Naive thymus-derived CD4-positive, alpha-beta T cell (primary cell): ENCODE data around the gene PARL. TPM values are rescaled to one million over a fixed set of nuclear protein-coding genes. Genes with fewer than 3 reads are reported as not detected.

ENCODE experiments used
- ATAC-seq: fragments of 150-1000 bp; cut with Tn5 transposase; 2 replicates; pipeline ENCODE4 v1.10.0; 2021; ENCODE audit warnings: mild to moderate bottlenecking, moderate library complexity
- CTCF ChIA-PET: fragments of 350-600 bp; sonication (Branson Sonifier 250); formaldehyde crosslinking; loops from one replicate; lab custom pipeline; 2021; ENCODE audit warnings: antibody characterized with exemption; lab: Charles Lee
- POLR2A ChIA-PET: fragments of 350-600 bp; sonication (Branson Sonifier 250); formaldehyde crosslinking; loops from one replicate; lab custom pipeline; 2021; ENCODE audit warnings: antibody characterized with exemption, inconsistent platforms; lab: Charles Lee
- DNase-seq, 9 donors: peaks; one replicate each; pipeline versions ENCODE4 v3.0.0 to v3.0.0-alpha.2; 2020 to 2022; ENCODE audit warnings: mixed read lengths in 1 of 9
- H3K27ac ChIP-seq: one replicate; pipeline ENCODE4 v1.7.0; 2013; ENCODE audit warnings: mild to moderate bottlenecking, low read depth, low read length, moderate library complexity
- H3K27me3 ChIP-seq, 2 donors: one replicate each; pipeline ENCODE4 v1.7.0; 2013; ENCODE audit warnings: low read length in 2 of 2, mild to moderate bottlenecking in 2 of 2, moderate library complexity in 2 of 2; ENCODE audit not compliant: control insufficient read depth in 2 of 2, insufficient read depth in 2 of 2
- H3K36me3 ChIP-seq, 3 experiments: 1 replicate in 2 of 3; 2 replicates in 1 of 3; pipeline ENCODE4 v1.7.0; 2013; ENCODE audit warnings: low read length in 3 of 3, mild to moderate bottlenecking in 3 of 3, moderate library complexity in 1 of 3; ENCODE audit not compliant: insufficient read depth in 3 of 3, control insufficient read depth in 2 of 3
- H3K4me1 ChIP-seq, 2 donors: one replicate each; pipeline ENCODE4 v1.7.0; 2013; ENCODE audit warnings: low read length in 2 of 2, mild to moderate bottlenecking in 2 of 2, moderate library complexity in 1 of 2; ENCODE audit not compliant: control insufficient read depth in 2 of 2, insufficient read depth in 2 of 2
- H3K4me3 ChIP-seq: 2 replicates; pipeline ENCODE4 v1.7.0; 2013; ENCODE audit warnings: mild to moderate bottlenecking, low read length
- H3K9me3 ChIP-seq, 3 experiments: 1 replicate in 2 of 3; 2 replicates in 1 of 3; pipeline ENCODE4 v1.7.0; 2013; ENCODE audit warnings: low read length in 3 of 3; ENCODE audit not compliant: control insufficient read depth in 2 of 3
- H3K27ac Mint-ChIP-seq, 9 donors: one replicate each; pipeline ENCODE4 v1.8.0; 2020 to 2022; ENCODE audit warnings: mixed read lengths in 9 of 9, mild to moderate bottlenecking in 8 of 9, moderate library complexity in 5 of 9, inconsistent platforms in 2 of 9
- H3K27me3 Mint-ChIP-seq, 5 donors: one replicate each; pipeline ENCODE4 v1.8.0; 2021 to 2022; ENCODE audit warnings: mixed read lengths in 5 of 5, mild to moderate bottlenecking in 1 of 5
- H3K36me3 Mint-ChIP-seq, 5 donors: one replicate each; pipeline ENCODE4 v1.8.0; 2020 to 2022; ENCODE audit warnings: mixed read lengths in 5 of 5, mild to moderate bottlenecking in 3 of 5, inconsistent platforms in 1 of 5
- H3K4me1 Mint-ChIP-seq, 7 donors: one replicate each; pipeline ENCODE4 v1.8.0; 2020 to 2022; ENCODE audit warnings: mixed read lengths in 7 of 7, mild to moderate bottlenecking in 3 of 7, inconsistent platforms in 1 of 7
- H3K4me3 Mint-ChIP-seq, 10 donors: one replicate each; pipeline ENCODE4 v1.8.0; 2020 to 2022; ENCODE audit warnings: mild to moderate bottlenecking in 10 of 10, mixed read lengths in 10 of 10, moderate library complexity in 6 of 10, inconsistent platforms in 2 of 10
- H3K9me3 Mint-ChIP-seq, 11 donors: one replicate each; pipeline ENCODE4 v1.8.0; 2020 to 2022; ENCODE audit warnings: mixed read lengths in 11 of 11, mild to moderate bottlenecking in 4 of 11, inconsistent platforms in 1 of 11, moderate library complexity in 1 of 11
- intact Hi-C, 2 donors: fragments of 100-400 bp; cut with micrococcal nuclease; formaldehyde crosslinking; loops; one replicate each; pipeline ENCODE4 v1.15.1; 2023
- polyA plus RNA-seq, 2 donors: library from polyadenylated mRNA; unstranded; fragments of 300-500 nt; fragmentation: Illumina TruSeq; gene quantifications; one replicate each; pipeline ENCODE4 v1.2.3, GENCODE V29; 2021
- total RNA-seq, 6 experiments: library from RNA in 5 of 6; stranded (reverse) in 5 of 6; gene quantifications; 1 replicate in 5 of 6; 2 replicates in 1 of 6; pipeline ENCODE4 v1.2.3 and lab custom pipeline; 2021 to 2026

PARL gene
- total and polyA plus RNA-seq, 7 experiments from 2014 or later, result 41.6 to 130 (median 49.1) TPM

GRCh38 chr3:183826448-183827250, 58.0 kb downstream of the PARL start:
- H3K27me3 Mint-ChIP-seq, result peaks cover 0 to 22% (median 0%) of the 10 kb centered on the region in 5 donors
- H3K9me3 ChIP-seq, result no peaks in the 10 kb centered on the region
- DNase-seq, result peak in 1 of 9 donors; percentile 4

GRCh38 chr3:183825456-183826161, 59.1 kb downstream of the PARL start, which contains the start of gene MAP6D1:
MAP6D1 (minus strand) TSS chr3:183825577; CDS start chr3:183825547, 30 bp downstream.
- POLR2A ChIA-PET, result interaction anchor here (1.7 kb wide), 1 partner anchor 10 kb away, joined by 4 read pairs; no protein-coding TSS in a partner anchor
- Histone ChIP-seq H3K36me3 (peaks cover 0 to 16% (median 0%) of the 10 kb centered on the region in 3 experiments), H3K4me3 (peak within 1 kb of the TSS; percentile 56), H3K27me3 (no peaks in the 10 kb centered on the region), H3K27ac (peak within 1 kb of the TSS; percentile 55), H3K9me3 (no peaks in the 10 kb centered on the region), H3K4me1 (peaks cover 7 to 11% of the 10 kb centered on the region in 2 donors)
- Mint-ChIP-seq H3K27ac (peak within 1 kb of the TSS in 8 of 9 donors; percentile 36 to 77 (median 70)), H3K27me3 (peaks cover 0 to 22% (median 0%) of the 10 kb centered on the region in 5 donors), H3K4me3 (peak within 1 kb of the TSS; percentile 77 to 90 (median 82)), H3K9me3 (peaks cover 0 to 4% (median 0%) of the 10 kb centered on the region in 11 donors), H3K36me3 (peaks cover 0 to 7% (median 3%) of the 10 kb centered on the region in 5 donors), H3K4me1 (peaks cover 5 to 15% (median 14%) of the 10 kb centered on the region in 7 donors)
- ATAC-seq (peak; percentile 79), DNase-seq (peak; percentile 16 to 56 (median 32))
- CTCF ChIA-PET, result no interaction called here
- intact Hi-C loops, result loop anchor here (1.0 kb wide), 1 partner anchor 59 kb away; the partner anchor contains the start of gene PARL (in 2 of the 2)

More at GRCh38 chr3:183826448-183827250, 58.0 kb downstream of the PARL start:
- Histone ChIP-seq H3K36me3 (peaks cover 0 to 21% (median 4%) of the 10 kb centered on the region in 3 experiments), H3K27me3 (no peaks in the 10 kb centered on the region), H3K27ac (no peak overlapping the region), H3K4me1 (peaks cover 7 to 11% of the 10 kb centered on the region in 2 donors), H3K4me3 (no peak overlapping the region)
- ATAC-seq, result no peak
- Mint-ChIP-seq H3K36me3 (peaks cover 0 to 7% (median 3%) of the 10 kb centered on the region in 5 donors), H3K4me3 (peak overlapping the region; percentile 54 to 87 (median 76)), H3K4me1 (peaks cover 5 to 15% (median 14%) of the 10 kb centered on the region in 7 donors), H3K27ac (peak overlapping the region in 8 of 9 donors; percentile 1 to 76 (median 48)), H3K9me3 (peaks cover 0 to 4% (median 0%) of the 10 kb centered on the region in 11 donors)
- intact Hi-C loops, result no loop called here
- POLR2A ChIA-PET, result interaction anchor here (1.7 kb wide), 1 partner anchor 11 kb away, joined by 4 read pairs; no protein-coding TSS in a partner anchor
- CTCF ChIA-PET, result interaction anchor here (0.8 kb wide), 1 partner anchor 58 kb away, joined by 3 read pairs; the partner anchor contains the start of gene PARL

- POLR2A ChIA-PET, result interaction anchor here (1.7 kb wide), 1 partner anchor 10 kb away, joined by 4 read pairs; no protein-coding TSS in a partner anchor
- Mint-ChIP-seq H3K36me3 (peaks cover 0 to 3% (median 0%) of the 10 kb centered on the region in 5 donors), H3K27ac (peak overlapping the region in 3 of 9 donors; percentile 15 to 67 (median 32)), H3K27me3 (peaks cover 0 to 22% (median 0%) of the 10 kb centered on the region in 5 donors), H3K4me1 (peaks cover 5 to 15% (median 14%) of the 10 kb centered on the region in 7 donors), H3K4me3 (peak overlapping the region; percentile 69 to 90 (median 82)), H3K9me3 (peaks cover 0 to 4% (median 0%) of the 10 kb centered on the region in 11 donors)
- H3K9me3 ChIP-seq, result no peaks in the 10 kb centered on the region
- ATAC-seq (peak; percentile 40), DNase-seq (peak in 5 of 9 donors; percentile 5 to 39 (median 19))
- H3K27ac ChIP-seq, result peak overlapping the region; percentile 55
- peaks cover 7 to 11% of the 10 kb centered on the region in 2 donors for H3K4me1 ChIP-seq
- CTCF ChIA-PET, result interaction anchor here (0.7 kb wide), 1 partner anchor 11 kb away, joined by 3 read pairs; no protein-coding TSS in a partner anchor
- intact Hi-C loops, result loop anchor here (1.0 kb wide), 1 partner anchor 59 kb away; the partner anchor contains the start of gene PARL (in 2 of the 2)
- no peaks in the 10 kb centered on the region for H3K27me3 ChIP-seq
- H3K4me3 ChIP-seq, result peak overlapping the region; percentile 56
- H3K36me3 ChIP-seq, result peaks cover 0 to 9% (median 0%) of the 10 kb centered on the region in 3 experiments
Observed at GRCh38 chr3:183824761-183825455, 59.8 kb downstream of the PARL start.

GRCh38 chr3:183823963-183824362, 60.7 kb downstream of the PARL start:
- Histone ChIP-seq H3K27me3 (no peaks in the 10 kb centered on the region), H3K27ac (no peak overlapping the region), H3K9me3 (no peaks in the 10 kb centered on the region), H3K4me1 (peaks cover 7 to 11% of the 10 kb centered on the region in 2 donors), H3K4me3 (no peak overlapping the region), H3K36me3 (peaks cover 0 to under 1% (median 0%) of the 10 kb centered on the region in 3 experiments)
- peaks cover 0 to 3% (median 0%) of the 10 kb centered on the region in 5 donors for H3K36me3 Mint-ChIP-seq
- ATAC-seq (no peak), DNase-seq (no peak)
- ChIA-PET CTCF (no interaction called here), POLR2A (no interaction called here)
- peak overlapping the region in 7 of 9 donors; percentile 14 to 73 (median 32) for H3K27ac Mint-ChIP-seq
- H3K27me3 Mint-ChIP-seq, result peaks cover 0 to 22% (median 0%) of the 10 kb centered on the region in 5 donors
- intact Hi-C loops, result no loop called here
- H3K4me3 Mint-ChIP-seq, result peak overlapping the region; percentile 69 to 90 (median 82)
- H3K9me3 Mint-ChIP-seq, result peaks cover 0 to 4% (median 0%) of the 10 kb centered on the region in 11 donors
- peaks cover 5 to 15% (median 14%) of the 10 kb centered on the region in 7 donors for H3K4me1 Mint-ChIP-seq

GRCh38 chr3:183822631-183823030, 62.0 kb downstream of the PARL start:
- intact Hi-C loops, result no loop called here
- ChIA-PET CTCF (interaction anchor here (0.6 kb wide), 1 partner anchor 192 kb away, joined by 3 read pairs; no protein-coding TSS in a partner anchor), POLR2A (no interaction called here)
- Histone ChIP-seq H3K4me3 (no peak overlapping the region), H3K27ac (no peak overlapping the region), H3K4me1 (peaks cover 7 to 11% of the 10 kb centered on the region in 2 donors), H3K27me3 (no peaks in the 10 kb centered on the region), H3K9me3 (no peaks in the 10 kb centered on the region), H3K36me3 (no peaks in the 10 kb centered on the region)
- Mint-ChIP-seq H3K27ac (no peak overlapping the region), H3K4me3 (peak overlapping the region in 3 of 10 donors; percentile 21 to 29 (median 25)), H3K9me3 (peaks cover 0 to 4% (median 0%) of the 10 kb centered on the region in 11 donors), H3K36me3 (peaks cover 0 to 1% (median 0%) of the 10 kb centered on the region in 5 donors), H3K4me1 (peaks cover 5 to 15% (median 14%) of the 10 kb centered on the region in 7 donors), H3K27me3 (peaks cover 0 to 22% (median 0%) of the 10 kb centered on the region in 5 donors)
- ATAC-seq (no peak), DNase-seq (no peak)
